Dedifferentiated amniotic fluid mesenchymal stem cell (primary cell): ENCODE results near the gene UBQLN1.
"Not testable (repeated sequence)": the region's sequence is repeated elsewhere in the genome, so short reads cannot be mapped to it uniquely, and the experiment has no call there.

ENCODE experiments used
- DNase-seq: peaks from one replicate; pipeline ENCODE4 v3.0.0-alpha.2; 2016; ENCODE audit errors: extremely low spot score

Gene UBQLN1

DNA sequence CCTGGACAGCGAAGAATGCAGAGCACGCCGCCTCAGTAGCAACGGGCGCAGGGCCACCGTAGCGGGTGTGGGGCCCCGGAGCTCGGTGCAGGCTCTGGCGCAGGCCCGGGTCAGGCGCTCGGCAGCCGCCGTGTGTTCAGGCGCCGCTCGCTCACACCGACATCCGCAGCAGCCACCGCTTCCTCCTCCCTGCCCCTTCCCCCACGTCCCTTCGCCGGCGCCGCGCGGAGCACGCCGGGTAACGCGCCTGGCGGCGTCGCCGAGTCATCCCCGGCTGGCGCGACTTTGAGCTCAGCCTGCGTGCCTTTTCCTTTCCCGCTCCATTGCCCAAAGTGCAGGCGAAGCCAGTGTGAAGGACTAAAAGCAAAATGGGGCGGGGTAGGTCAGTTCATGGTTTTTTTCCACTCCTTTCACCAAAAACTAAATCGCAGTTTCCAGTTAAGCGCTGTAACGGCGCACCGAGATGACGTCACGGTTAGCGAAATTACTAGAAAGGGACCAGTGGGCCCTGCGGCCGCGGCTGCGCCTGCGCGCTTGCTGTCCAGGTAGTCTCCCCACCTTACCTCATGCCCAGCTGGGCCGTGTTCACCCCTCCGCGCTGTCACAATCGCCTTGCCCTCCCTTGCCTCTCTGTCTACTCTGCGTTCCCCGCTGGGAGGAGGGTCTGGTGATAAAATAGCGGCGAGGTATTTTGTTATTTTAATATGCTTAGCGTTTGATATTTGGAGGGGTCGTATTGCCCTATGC lies at the start of gene UBQLN1:
Gene UBQLN1, minus strand, starts transcription at position 191 of the 747 bp plus-strand sequence. CDS start 279 bp downstream, outside the sequence.
- DNase-seq = peak; percentile 80

DNA sequence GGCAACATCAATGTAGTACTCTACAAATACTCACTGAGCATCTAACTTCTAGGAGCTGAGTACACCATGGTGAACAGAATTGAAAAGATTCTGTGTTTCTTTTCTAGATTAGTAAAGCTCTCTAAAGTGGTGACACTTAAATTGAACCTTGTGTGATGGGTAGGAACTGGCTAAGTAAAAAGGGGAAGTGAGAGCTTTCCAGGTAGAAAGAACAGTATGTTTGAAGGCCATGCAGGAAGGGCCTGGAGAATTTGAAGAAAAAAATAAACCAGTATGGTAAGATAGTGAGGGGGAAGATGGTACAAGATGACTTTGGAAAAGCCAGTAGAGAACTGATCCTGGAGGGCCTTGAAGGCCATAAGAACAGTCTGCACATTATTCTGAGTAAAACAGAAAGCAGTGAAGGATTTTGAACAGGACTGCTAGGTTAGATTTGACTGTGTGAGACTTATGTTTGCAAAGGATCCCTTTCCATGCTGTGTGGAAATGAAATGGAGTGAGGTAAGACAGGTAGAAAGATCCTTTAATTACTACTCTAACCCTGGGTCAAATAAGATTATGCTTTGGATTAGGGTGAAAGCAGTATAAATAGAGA lies 46.7 kb upstream of the UBQLN1 start:
- no peak for DNase-seq

DNA sequence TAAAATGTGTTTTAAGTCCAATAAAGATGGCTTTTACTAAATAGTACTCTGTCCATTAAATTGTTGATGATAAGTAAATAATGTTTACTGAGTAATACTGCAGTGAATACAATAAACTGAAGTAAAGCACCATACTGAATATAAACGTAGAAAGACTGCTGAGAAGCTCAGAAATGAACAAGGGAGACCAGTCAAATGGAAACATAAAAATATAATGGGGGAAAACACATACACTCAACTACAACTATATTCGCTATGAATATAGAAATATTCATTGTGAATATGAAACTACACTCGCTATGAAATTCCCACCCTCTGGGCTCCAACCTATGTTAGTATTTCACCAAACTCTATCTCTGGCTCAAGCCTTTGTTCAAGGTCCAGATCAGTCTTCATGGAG lies 41.9 kb upstream of the UBQLN1 start:
- DNase-seq = no peak

DNA sequence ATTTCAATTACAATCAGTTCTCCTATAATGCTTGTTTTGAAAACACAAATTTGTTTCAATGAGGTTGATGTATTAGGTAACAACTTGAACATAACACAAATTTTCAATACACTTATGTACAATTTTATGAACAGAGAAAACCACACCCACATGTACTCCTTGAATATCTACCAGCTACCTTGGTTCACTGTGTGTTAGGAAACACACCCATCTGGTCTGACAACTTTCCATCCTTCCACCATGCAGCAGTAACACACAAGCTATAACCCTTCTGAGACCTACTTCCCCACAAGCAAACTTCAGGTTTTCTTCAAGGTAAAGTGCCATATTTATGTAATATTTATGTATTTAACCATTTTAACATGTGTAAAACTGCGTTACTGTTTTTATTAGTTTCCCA lies 36.4 kb upstream of the UBQLN1 start:
- DNase-seq = no peak

DNA sequence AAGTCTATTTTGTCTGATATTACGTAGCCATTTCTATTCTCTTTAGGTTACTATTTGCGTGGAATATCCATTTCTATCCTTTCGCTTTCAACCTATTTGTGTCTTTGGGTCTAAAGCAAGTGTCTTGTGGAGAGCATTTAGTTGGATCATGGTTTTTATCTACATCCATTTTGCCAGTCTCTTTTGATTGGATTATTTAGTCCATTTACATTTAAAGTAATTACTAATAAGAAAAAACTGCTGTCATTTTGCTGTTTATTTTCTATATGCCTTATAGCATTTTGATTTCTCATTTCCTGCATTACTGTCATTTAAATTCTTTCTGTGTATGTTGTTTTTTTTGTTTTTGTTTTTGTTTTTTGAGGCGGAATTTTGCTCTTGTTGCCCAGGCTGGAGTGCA lies 26.0 kb upstream of the UBQLN1 start:
- DNase-seq = no peak

DNA sequence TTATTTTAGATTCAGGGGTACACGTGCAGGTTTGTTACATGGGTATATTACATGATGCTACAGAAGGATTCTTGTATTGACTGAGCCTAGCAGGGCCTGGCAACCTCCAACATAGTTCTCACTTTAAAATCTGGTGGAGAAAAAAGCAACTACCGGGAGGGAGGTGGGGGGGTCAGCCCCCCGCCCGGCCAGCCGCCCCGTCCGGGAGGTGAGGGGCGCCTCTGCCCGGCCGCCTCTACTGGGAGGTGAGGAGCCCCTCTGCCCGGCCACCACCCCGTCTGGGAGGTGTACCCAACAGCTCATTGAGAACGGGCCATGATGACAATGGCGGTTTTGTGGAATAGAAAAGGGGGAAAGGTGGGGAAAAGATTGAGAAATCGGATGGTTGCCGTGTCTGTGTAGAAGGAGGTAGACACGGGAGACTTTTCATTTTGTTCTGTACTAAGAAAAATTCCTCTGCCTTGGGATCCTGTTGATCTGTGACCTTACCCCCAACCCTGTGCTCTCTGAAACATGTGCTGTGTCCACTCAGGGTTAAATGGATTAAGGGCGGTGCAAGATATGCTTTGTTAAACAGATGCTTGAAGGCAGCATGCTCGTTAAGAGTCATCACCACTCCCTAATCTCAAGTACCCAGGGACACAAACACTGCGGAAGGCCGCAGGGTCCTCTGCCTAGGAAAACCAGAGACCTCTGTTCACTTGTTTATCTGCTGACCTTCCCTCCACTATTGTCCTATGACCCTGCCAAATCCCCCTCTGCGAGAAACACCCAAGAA lies 21.0 kb upstream of the UBQLN1 start:
- not testable (repeated sequence) for DNase-seq

DNA sequence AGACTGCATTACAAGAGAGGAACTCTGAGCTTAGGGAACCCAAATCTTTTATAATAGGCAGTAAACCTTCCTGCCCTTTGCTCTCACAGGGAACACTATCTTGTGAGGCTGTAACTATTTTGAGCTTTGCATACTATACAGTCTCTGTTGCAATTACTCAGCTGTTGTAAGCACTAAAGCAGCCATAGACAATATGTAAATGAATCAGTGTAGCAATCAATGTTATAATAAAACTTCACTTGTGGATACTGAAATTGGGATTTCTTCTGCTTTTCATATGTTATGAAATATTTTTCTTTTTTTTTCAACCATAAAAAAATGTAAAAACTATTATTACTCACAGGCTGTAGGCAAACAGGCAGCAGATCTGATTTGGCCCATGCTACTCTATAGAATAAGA lies 16.7 kb upstream of the UBQLN1 start:
- DNase-seq = no peak

DNA sequence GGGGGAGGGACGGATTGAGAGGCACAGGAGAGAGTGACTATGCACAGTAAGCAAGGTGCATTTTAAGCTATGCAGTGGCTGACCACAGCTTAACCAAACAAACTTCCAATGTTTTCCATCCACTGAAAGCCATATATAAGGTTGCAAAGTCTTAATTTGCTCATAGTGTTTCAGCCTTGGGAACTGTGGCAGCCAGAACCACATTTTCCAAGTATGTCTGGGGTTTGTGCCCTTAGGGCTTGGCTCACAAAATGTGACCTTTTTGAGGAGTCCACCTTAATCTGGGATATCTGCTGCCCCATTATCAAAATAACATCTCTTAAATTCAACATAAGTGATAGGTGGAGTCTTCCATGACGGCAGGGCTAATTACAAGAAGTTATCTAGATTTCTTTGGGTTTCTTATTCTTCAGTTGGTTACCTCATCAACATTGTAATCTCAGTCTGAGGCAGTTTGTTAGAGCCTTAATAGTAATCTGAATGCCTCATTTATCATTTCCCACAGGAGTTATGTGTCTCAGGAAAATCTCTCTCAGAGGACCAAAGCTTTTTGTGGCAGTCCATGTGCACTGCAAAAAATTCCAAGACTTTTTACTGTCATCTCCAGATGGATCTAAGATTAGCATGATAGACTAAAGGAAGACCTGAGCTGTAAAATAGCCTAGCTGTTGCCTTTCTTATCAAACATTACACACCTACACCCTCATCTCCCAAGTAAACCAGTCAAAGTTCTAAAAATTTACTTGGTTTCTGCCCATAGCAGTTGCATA lies 15.2 kb upstream of the UBQLN1 start:
- DNase-seq = no peak

DNA sequence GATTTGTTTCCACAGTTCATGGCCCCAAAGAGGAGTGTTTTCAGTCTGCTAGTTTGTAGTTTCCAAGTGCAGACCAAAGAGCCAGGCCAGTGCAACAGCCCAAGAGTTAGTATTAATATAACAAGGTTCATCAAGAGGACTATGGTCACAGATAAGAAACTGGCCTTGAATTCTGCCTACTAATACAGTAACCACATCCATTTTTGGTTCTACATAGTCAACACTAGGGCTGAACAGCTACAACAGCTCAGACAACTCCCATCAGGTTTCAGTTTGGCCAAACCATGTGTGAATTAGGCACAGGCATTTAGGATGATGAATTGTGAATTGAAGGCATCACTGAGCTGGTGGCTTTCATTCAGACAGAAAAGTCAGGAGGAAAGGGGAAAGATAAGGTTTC lies 13.8 kb upstream of the UBQLN1 start:
- DNase-seq = no peak

DNA sequence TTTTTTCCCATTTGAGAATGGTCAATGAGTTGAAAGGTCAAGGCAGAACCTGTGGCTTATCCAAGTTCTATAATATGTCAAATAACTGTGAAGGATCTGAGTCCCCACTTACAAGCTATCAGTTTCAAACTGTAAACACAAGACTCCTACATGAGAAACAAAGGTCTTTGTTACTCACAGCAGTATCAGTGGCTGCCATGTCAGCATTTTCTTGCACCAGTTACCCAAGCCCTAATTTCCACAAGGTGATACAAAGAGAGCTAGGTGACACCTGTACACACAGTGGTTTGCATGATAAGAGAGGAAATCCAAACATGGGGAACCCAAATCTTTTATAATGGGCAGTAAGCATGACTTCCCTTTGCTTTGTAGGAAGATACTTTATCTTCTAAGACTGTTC lies 8.0 kb upstream of the UBQLN1 start:
- no peak for DNase-seq

DNA sequence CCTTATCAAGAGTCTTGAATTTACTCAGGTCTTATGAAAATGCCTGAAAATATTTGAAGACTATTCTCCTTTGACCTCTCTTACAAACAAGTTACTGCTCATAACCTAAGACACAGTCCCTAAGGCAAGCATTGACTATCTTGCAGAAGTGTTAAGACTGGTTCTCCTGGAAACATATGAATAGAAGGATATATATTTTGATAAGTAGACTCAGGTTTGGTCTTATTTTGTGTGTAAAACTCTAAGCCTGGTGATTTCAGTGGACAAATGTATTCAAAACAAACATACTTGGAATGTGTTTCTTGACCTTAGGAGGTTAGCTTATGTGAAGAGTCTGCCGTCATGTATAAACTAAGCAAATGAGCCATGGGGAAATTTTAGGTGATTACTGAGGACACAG lies 7.5 kb upstream of the UBQLN1 start:
- DNase-seq = no peak

DNA sequence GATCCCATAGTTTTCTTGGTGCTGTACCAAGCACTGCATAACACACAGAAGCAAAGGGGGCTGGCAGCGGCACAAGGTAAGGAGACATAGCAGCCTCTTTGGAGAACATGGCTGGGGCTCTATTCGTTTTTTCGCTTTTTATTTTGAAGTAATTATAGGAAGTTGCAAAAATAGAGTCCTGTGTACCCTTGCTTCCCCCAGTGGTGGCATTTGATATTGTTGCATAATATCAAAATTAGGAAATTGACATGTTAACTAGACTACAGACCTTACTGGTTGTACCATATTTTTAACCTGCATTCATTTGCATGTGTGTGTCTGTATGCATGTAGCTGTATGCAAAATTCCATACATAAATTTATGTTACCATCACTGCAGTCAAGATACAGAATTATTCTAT lies 6.6 kb upstream of the UBQLN1 start:
- no peak for DNase-seq

DNA sequence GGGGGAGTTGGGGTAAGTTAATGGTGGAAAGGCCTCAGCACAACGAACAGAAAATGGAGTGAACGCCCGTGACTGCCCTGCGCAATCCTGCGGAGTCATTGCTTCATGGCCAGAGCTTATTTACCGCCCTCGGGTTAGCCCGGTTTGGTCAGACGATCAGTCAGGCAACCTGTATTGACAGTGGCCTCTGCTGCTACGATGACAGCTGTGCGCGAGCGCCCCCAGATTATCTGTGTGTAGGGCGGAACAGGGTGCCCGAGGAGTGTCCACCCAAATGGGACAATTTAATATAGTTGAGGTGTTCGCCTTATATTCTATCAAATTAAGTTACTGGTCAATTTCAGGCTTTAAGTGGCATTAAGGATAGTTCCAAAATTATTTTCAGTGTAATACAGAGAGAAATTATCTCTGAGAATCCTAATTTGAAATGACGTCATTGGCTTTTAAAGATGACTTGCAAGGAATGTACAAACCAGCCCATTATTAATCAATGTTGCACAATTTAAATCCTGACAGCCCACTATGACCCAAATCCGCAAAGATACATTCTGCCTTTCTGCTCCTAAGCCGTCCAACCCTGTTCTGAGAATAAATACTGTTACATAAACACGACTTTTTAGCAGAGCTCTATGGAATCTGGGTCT lies 879 bp upstream of the UBQLN1 start:
- no peak for DNase-seq

DNA sequence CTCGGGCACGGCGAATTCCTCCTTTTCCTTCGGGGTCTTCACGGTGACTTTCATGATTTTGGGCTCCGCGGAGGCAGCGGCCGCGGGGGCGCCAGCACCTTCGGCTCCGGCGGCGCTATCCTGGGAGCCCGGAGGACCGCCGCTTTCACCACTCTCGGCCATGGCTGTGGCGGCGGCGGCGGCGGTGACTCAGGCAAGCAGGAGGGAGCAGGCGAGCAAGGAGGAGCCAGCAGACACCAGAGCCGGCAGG lies 315 bp downstream of the UBQLN1 start:
- peak; percentile 59 for DNase-seq

DNA sequence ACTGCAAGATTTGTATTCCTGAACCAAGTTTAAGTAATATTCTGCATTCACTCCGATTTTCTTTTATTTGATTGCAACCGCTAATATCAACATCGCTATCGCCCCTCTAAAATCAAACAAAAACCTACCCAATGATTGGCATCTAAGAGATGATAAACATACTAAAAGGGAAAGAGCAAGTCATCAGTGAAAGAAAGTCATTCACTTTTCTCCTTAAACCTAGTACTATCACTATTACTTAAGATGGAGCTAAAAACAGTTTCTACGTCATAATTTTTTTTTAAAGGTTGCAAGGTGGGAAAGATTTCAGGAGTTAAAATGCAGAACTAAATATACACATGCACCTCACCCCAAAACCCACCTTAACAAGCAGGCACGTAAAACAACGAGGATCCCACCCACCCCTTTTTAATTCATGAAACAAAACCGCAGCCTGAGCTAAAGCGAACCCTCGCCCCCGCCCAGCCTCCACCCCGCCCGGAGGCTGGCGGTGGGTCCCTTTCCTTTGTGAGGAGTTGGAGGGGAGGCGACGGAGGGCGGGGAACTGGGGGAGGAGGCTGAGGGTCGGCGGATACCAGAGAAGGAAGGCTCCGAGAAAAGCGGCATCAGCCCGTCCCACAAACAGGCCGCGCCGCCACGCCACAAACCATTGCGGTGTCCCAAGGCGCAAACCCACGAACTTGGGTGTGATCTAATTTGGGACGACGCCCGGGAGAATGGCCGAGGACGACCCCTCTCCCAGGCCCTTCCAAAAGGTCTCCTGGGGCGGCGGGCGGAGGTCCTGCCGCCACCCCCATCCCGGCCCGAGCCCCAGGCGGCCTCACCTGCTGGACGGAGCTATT lies 861 bp downstream of the UBQLN1 start:
- DNase-seq = no peak

DNA sequence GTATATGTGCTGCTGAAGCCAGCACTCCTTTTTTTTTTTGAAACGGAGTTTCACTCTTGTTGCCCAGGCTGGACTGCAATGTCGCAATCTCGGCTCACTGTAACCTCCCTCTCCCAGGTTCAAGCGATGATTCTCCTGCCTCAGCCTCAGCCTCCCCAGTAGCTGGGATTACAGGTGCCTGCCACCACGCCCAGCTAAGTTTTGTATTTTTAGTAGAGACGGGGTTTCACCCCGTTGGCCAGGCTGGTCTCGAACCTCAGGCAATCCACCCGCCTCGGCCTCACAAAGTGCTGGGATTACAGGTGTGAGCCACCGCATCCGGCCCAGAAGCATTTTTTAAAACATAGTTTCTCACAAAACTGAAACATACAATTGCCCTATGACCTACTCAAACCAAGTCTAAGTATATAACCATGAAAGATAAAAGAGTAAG lies 2.5 kb downstream of the UBQLN1 start:
- not testable (repeated sequence) for DNase-seq

DNA sequence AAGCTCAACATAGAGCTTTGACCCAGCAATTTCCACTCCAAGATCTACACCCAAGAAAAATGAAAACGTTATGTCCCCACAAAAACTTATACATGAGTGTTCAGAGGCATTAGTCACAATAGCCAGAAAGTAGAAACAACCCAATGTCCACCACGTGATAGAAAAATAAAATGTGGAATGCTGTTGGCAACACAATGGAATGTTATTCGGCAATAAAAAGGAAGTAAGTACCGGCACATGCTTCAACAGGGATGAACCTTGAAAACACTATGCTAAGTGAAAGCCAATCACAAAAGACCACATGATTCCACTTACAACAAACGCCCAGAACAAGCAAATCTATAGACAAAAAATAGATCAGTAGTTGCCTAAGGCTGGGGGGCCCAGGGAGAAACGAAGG lies 6.0 kb downstream of the UBQLN1 start:
- DNase-seq = peak; percentile 34

DNA sequence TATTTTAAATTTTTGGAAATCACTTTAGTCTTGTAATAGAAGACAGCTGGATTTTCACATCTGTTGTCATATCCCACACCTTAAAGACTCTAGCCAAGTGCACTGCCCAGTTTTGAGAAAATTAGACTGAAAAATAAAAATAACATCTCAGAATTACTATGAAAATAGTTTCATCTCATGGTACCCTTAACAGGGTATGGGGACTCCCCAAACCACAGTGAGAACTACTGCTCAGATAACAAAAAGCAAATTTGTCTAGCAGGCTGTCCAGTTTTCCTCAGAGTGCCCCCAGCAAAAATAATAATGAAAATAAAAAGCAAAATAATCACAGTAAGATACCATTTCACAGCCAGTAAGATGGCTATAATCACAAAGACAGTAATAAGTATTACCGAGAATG lies 6.5 kb downstream of the UBQLN1 start:
- no peak for DNase-seq

DNA sequence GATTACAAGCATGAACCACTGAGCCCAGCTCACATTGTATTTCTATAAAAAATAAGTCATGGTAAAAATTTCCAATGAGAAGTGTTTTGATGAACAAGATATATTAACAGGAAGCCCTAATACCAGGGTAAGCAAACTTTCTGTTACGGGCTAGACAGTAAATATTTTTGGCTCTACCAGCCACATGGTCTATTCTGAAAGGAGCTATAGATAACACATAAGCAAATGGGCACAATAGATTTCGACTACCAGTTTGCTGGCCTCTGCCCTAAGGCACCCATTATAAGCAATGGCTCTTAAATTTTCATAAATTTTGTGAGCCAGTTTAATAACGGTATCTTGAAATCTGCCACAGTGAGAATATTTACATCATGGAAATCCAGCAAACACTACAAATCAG lies 8.1 kb downstream of the UBQLN1 start:
- DNase-seq = no peak

DNA sequence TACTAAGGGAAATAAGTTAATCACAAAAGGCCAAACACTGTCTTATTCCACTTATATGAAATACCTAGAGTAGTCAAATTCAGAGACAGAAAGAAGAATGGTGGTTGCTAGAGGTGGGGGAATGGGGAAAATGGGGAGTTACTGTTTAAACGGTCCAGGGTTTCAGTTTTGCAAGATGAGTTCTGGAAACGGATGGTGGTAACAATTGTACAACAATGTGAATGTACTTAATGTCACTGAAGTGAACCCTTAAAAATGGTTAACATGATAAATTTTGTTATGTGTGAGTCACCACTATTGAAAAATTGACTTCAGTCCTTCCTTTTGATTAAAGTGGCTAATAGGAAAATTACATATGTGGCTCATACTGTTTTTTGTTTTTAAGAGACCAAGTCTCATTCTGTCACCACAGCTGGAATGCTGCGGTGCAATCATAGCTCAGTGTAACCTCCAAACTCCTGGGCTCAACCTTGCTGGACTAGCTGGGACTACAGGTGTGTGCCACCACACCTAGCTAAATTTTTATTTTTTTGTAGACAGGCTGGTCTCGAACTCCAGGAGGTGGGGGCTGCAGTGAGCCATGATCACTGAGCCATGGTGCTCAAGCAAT lies 8.7 kb downstream of the UBQLN1 start:
- DNase-seq = no peak

DNA sequence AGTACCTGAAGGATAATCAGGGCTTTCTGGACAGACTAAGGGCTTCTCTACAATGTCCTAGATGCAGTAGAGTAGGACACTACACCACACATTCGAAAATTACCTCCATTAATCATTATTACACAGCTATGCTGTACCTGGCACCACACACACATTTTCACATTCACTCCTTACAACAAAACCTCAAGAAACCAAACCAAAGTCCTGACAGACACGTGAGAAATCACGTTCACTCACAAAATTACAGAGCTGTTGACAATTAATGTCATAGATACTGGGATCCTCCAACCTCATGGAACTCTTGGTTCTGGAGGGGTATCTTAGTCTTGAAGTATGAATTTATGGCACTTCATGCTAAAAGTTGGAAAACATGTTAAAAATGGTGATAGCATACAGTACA lies 16.3 kb downstream of the UBQLN1 start:
- no peak for DNase-seq
